Epithelial cell of proximal tubule (primary cell): ENCODE data around the gene ADAMTS13. TPM values are rescaled to one million over a fixed set of nuclear protein-coding genes. Genes with fewer than 3 reads are reported as not detected.

Experiments used
- DNase-seq: peaks from one replicate; pipeline ENCODE4 v3.0.0-alpha.2; 2011; ENCODE audit warnings: low read depth
- H3K4me3 ChIP-seq: 2 replicates; pipeline ENCODE4 v1.5.1; 2011; ENCODE audit warnings: low read depth, mild to moderate bottlenecking, low read length
- CTCF ChIP-seq: conservative IDR thresholded peaks from 2 replicates; pipeline ENCODE4 v1.5.1; 2012; ENCODE audit warnings: low read depth, mild to moderate bottlenecking, low read length
- total RNA-seq: library from RNA; depleted of rRNA; stranded (reverse); fragments of >200 nt; gene quantifications from 2 replicates; pipeline ENCODE4 v1.2.3, GENCODE V29; 2015

ADAMTS13 gene
- total RNA-seq, 1 donor from 2014 or later: 0.75 TPM

- no peak for TF ChIP-seq CTCF
- H3K4me3 ChIP-seq: no peak overlapping the region
- DNase-seq: no peak
Measured at GRCh38 chr9:133464638-133465037, 42.5 kb downstream of the ADAMTS13 start.

- no peak for DNase-seq
- H3K4me3 ChIP-seq: no peak overlapping the region
- TF ChIP-seq CTCF: no peak
Measured at GRCh38 chr9:133465984-133466383, 43.8 kb downstream of the ADAMTS13 start.

- no peak for TF ChIP-seq CTCF
- DNase-seq: no peak
- H3K4me3 ChIP-seq: no peak overlapping the region
Measured at GRCh38 chr9:133467101-133467500, 44.9 kb downstream of the ADAMTS13 start.

GRCh38 chr9:133468374-133468773 lies 46.2 kb downstream of the ADAMTS13 start:
- DNase-seq: no peak
- TF ChIP-seq CTCF: no peak
- no peak overlapping the region for H3K4me3 ChIP-seq

GRCh38 chr9:133468777-133469421 lies 46.7 kb downstream of the ADAMTS13 start:
- no peak for TF ChIP-seq CTCF
- H3K4me3 ChIP-seq: no peak overlapping the region
- no peak for DNase-seq

- no peak for TF ChIP-seq CTCF
- H3K4me3 ChIP-seq: no peak overlapping the region
- no peak for DNase-seq
Measured at GRCh38 chr9:133470427-133470924, 48.3 kb downstream of the ADAMTS13 start.

GRCh38 chr9:133470988-133471387 lies 48.8 kb downstream of the ADAMTS13 start:
- H3K4me3 ChIP-seq: no peak overlapping the region
- no peak for TF ChIP-seq CTCF
- no peak for DNase-seq
